HCT116 (cell line): Measurements from ENCODE around the gene HTRA3. TPM values are rescaled to one million over a fixed set of nuclear protein-coding genes. Genes with fewer than 3 reads are reported as not detected.

Experiments
- ATAC-seq: fragments of 200-7000 bp; cut with Tn5 transposase; 2 replicates; pipeline ENCODE4 v1.9.1; 2020; ENCODE audit warnings: mild to moderate bottlenecking, moderate library complexity
- BruUV-seq: library from RNA; stranded (reverse); fragments of 400-500 nt; replicated peaks from 2 replicates; lab custom pipeline; 2021; lab: Mats Ljungman, UMichigan
- CTCF ChIA-PET: fragments of 300-600 bp; sonication (Branson Sonifier 250); formaldehyde crosslinking; loops from one replicate; lab custom pipeline; 2021; ENCODE audit warnings: antibody characterized with exemption; lab: Charles Lee
- POLR2A ChIA-PET: fragments of 300-600, 350-600 bp; sonication (Branson Sonifier 250); formaldehyde crosslinking; loops from one replicate; lab custom pipeline; 2021; ENCODE audit warnings: antibody characterized with exemption; lab: Charles Lee
- RAD21 ChIA-PET, 2 experiments: fragments of 300-600 bp; sonication (Branson Sonifier 250); formaldehyde crosslinking; loops; one replicate each; lab custom pipeline; 2023; ENCODE audit warnings: low total read pairs in 2 of 2; ENCODE audit not compliant: uncharacterized antibody in 2 of 2, unreplicated experiment in 2 of 2, low non-redundant PET in 1 of 2; lab: Charles Lee
- DNase-seq: peaks from one replicate; pipeline ENCODE4 v3.0.0-alpha.2; 2010; ENCODE audit warnings: low read depth, low spot score
- H2AFZ ChIP-seq: fragments of 200-600 bp; shearing (Covaris generic), sonication (generic); 2 replicates; pipeline ENCODE4 v1.6.1; 2017; ENCODE audit warnings: low read depth, mixed run types, mixed read lengths, antibody characterized with exemption, low read length; ENCODE audit not compliant: poor library complexity, severe bottlenecking
- H3K27ac ChIP-seq: 2 replicates; pipeline ENCODE4 v1.5.1; 2012; ENCODE audit warnings: low read depth, low read length
- H3K27me3 ChIP-seq: fragments of 200-600 bp; sonication (generic); 2 replicates; pipeline ENCODE4 v1.6.1; 2016; ENCODE audit warnings: mixed run types, low read length, mixed read lengths; ENCODE audit not compliant: insufficient read depth
- H3K36me3 ChIP-seq, 2 experiments: fragments of 200-500 bp in 1 of 2; fragments of 200-600 bp in 1 of 2; sonication (Bioruptor generic) in 1 of 2; sonication (generic) in 1 of 2; 2 replicates each; pipeline versions ENCODE4 v1.5.1 to v1.6.1; 2014 to 2016; ENCODE audit warnings: low read length in 2 of 2, inconsistent platforms in 1 of 2, mixed read lengths in 1 of 2, mixed run types in 1 of 2; ENCODE audit not compliant: insufficient read depth in 2 of 2, control insufficient read depth in 1 of 2
- H3K4me1 ChIP-seq, 2 experiments: fragments of 200-600 bp in 1 of 2; sonication (generic) in 1 of 2; 2 replicates each; pipeline versions ENCODE4 v1.5.1 to v1.6.1; 2012 to 2017; ENCODE audit warnings: low read length in 2 of 2, inconsistent platforms in 1 of 2, mild to moderate bottlenecking in 1 of 2, mixed read lengths in 1 of 2, mixed run types in 1 of 2, moderate library complexity in 1 of 2; ENCODE audit not compliant: insufficient read depth in 2 of 2, control insufficient read depth in 1 of 2
- H3K4me2 ChIP-seq: fragments of 200-600 bp; sonication (generic); 2 replicates; pipeline ENCODE4 v1.6.1; 2017; ENCODE audit warnings: mixed run types, low read length, mixed read lengths
- H3K4me3 ChIP-seq, 2 experiments: fragments of 200-600 bp in 1 of 2; sonication (generic) in 1 of 2; replicated peaks in 1 of 2; 2 replicates each; pipeline ENCODE4 v1.5.1; 2011 to 2016; ENCODE audit warnings: low read length in 2 of 2, control low read depth in 1 of 2, low read depth in 1 of 2, mild to moderate bottlenecking in 1 of 2, mixed read lengths in 1 of 2, mixed run types in 1 of 2
- H3K79me2 ChIP-seq: fragments of 200-600 bp; sonication (generic); 2 replicates; pipeline ENCODE4 v1.6.1; 2017; ENCODE audit warnings: mild to moderate bottlenecking, mixed run types, low read length, moderate library complexity, mixed read lengths; ENCODE audit not compliant: insufficient read depth
- H3K9ac ChIP-seq: fragments of 200-600 bp; sonication (generic); 2 replicates; pipeline ENCODE4 v1.6.1; 2016; ENCODE audit warnings: low read length, mixed read lengths
- H3K9me2 ChIP-seq: fragments of 200-600 bp; sonication (generic), shearing (Covaris generic); 2 replicates; pipeline ENCODE4 v1.6.1; 2017; ENCODE audit warnings: mixed run types, mild to moderate bottlenecking, moderate library complexity; ENCODE audit not compliant: insufficient read depth
- H3K9me3 ChIP-seq, 2 experiments: fragments of 200-500 bp in 1 of 2; fragments of 200-600 bp in 1 of 2; sonication (Bioruptor generic) in 1 of 2; sonication (generic) in 1 of 2; 2 replicates each; pipeline ENCODE4 v1.6.1; 2014 to 2017; ENCODE audit warnings: low read length in 2 of 2, mixed read lengths in 2 of 2, inconsistent platforms in 1 of 2, low read depth in 1 of 2, mild to moderate bottlenecking in 1 of 2, mixed run types in 1 of 2, moderate library complexity in 1 of 2; ENCODE audit not compliant: control insufficient read depth in 1 of 2, insufficient read depth in 1 of 2
- H4K20me1 ChIP-seq: fragments of 200-600 bp; sonication (generic), shearing (Covaris generic); 2 replicates; pipeline ENCODE4 v1.6.1; 2017; ENCODE audit warnings: mixed run types, mild to moderate bottlenecking, moderate library complexity; ENCODE audit not compliant: insufficient read depth
- CEBPB ChIP-seq: IDR thresholded peaks from 2 replicates; pipeline ENCODE4 v1.6.1; 2012; ENCODE audit warnings: low read depth
- EGR1 ChIP-seq: IDR thresholded peaks from 2 replicates; pipeline ENCODE4 v1.6.1; 2012; ENCODE audit warnings: low read depth
- ELF1 ChIP-seq: IDR thresholded peaks from 2 replicates; pipeline ENCODE4 v1.6.1; 2012; ENCODE audit warnings: low read depth, borderline replicate concordance
- JUND ChIP-seq: IDR thresholded peaks from 2 replicates; pipeline ENCODE4 v1.6.1; 2012
- SP1 ChIP-seq: IDR thresholded peaks from 2 replicates; pipeline ENCODE4 v1.6.1; 2012; ENCODE audit warnings: low read depth
- SRF ChIP-seq: IDR thresholded peaks from 2 replicates; pipeline ENCODE4 v1.6.1; 2012; ENCODE audit warnings: low read depth
- TCF7L2 ChIP-seq: IDR thresholded peaks from 2 replicates; pipeline ENCODE4 v1.7.0; 2011; ENCODE audit warnings: borderline replicate concordance, inconsistent platforms; ENCODE audit not compliant: insufficient read depth, insufficient read length; ENCODE audit errors: extremely low read depth
- YY1 ChIP-seq: IDR thresholded peaks from 2 replicates; pipeline ENCODE4 v1.6.1; 2011; ENCODE audit warnings: low read length, low read depth, moderate library complexity, mild to moderate bottlenecking; ENCODE audit not compliant: insufficient replicate concordance; ENCODE audit errors: extremely low read depth
- ZNF274 ChIP-seq: fragments of 200-500 bp; sonication (Bioruptor generic); IDR thresholded peaks from 2 replicates; pipeline ENCODE4 v1.6.1; 2014; ENCODE audit warnings: mild to moderate bottlenecking, low read depth, low read length, inconsistent platforms
- intact Hi-C: fragments of 100-400 bp; cut with micrococcal nuclease; formaldehyde crosslinking; loops from 2 replicates; pipeline ENCODE4 v1.10.0; 2022
- total RNA-seq: library from RNA; stranded (reverse); gene quantifications from one replicate; pipeline ENCODE4 v1.2.1, GENCODE V29; 2021; ENCODE audit not compliant: unreplicated experiment
- TF ChIP-seq, protein P1 (sequence below): IDR thresholded peaks from 2 replicates; pipeline ENCODE4 v1.6.1; 2012
- TF ChIP-seq, protein P2 (sequence below), 3 experiments: fragments of 200-600 bp in 1 of 3; sonication (generic) in 1 of 3; IDR thresholded peaks in 2 of 3; conservative IDR thresholded peaks in 1 of 3; 2 replicates each; pipeline ENCODE4 v1.5.1; 2012 to 2017; ENCODE audit warnings: low read depth in 2 of 3, low read length in 2 of 3, antibody characterized with exemption in 1 of 3, borderline replicate concordance in 1 of 3, control low read depth in 1 of 3, mild to moderate bottlenecking in 1 of 3, mixed read lengths in 1 of 3, mixed run types in 1 of 3, moderate library complexity in 1 of 3; ENCODE audit not compliant: insufficient read depth in 1 of 3

HTRA3 gene
- total RNA-seq, 1 experiment from 2014 or later = not detected

- DNase-seq (no peak), ATAC-seq (no peak)
- intact Hi-C loops = no loop called here
- Histone ChIP-seq H3K4me2 (no peak overlapping the region), H2AFZ (no peak overlapping the region), H3K27me3 (no peaks in the 10 kb centered on the region), H3K9me2 (no peaks in the 10 kb centered on the region), H3K9me3 (no peaks in the 10 kb centered on the region), H3K79me2 (no peaks in the 10 kb centered on the region), H3K4me3 (no peak overlapping the region), H3K4me1 (no peaks in the 10 kb centered on the region), H4K20me1 (no peaks in the 10 kb centered on the region), H3K9ac (no peak overlapping the region), H3K36me3 (no peaks in the 10 kb centered on the region)
- CTCF ChIA-PET = no interaction called here
- TF ChIP-seq EGR1 (no peak), ZNF274 (no peak), CEBPB (no peak), YY1 (no peak), SRF (no peak), TCF7L2 (no peak), ELF1 (no peak), JUND (no peak), SP1 (no peak)
- TF ChIP-seq, protein P1, sequence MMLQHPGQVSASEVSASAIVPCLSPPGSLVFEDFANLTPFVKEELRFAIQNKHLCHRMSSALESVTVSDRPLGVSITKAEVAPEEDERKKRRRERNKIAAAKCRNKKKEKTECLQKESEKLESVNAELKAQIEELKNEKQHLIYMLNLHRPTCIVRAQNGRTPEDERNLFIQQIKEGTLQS = no peak
- TF ChIP-seq, protein P2, sequence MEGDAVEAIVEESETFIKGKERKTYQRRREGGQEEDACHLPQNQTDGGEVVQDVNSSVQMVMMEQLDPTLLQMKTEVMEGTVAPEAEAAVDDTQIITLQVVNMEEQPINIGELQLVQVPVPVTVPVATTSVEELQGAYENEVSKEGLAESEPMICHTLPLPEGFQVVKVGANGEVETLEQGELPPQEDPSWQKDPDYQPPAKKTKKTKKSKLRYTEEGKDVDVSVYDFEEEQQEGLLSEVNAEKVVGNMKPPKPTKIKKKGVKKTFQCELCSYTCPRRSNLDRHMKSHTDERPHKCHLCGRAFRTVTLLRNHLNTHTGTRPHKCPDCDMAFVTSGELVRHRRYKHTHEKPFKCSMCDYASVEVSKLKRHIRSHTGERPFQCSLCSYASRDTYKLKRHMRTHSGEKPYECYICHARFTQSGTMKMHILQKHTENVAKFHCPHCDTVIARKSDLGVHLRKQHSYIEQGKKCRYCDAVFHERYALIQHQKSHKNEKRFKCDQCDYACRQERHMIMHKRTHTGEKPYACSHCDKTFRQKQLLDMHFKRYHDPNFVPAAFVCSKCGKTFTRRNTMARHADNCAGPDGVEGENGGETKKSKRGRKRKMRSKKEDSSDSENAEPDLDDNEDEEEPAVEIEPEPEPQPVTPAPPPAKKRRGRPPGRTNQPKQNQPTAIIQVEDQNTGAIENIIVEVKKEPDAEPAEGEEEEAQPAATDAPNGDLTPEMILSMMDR (IDR thresholded peaks at IDR 0.05 in 2 of 3, conservative IDR thresholded peaks at IDR 0.05 in 1 of 3; ENCODE audit: borderline replicate concordance in 1 of 3, insufficient read depth in 1 of 3, low read depth in 2 of 3, low read length in 2 of 3) = no peak
- TF ChIP-seq, all 23 proteins: peak for 0
- POLR2A ChIA-PET = no interaction called here
- RAD21 ChIA-PET = no interaction called here
- no peak overlapping the region for H3K27ac ChIP-seq
- no TSS peak for BruUV-seq
These were observed 17.3 kb downstream of the HTRA3 start for GRCh38 chr4:8286719-8287342.
